Inflammatory macrophage treated with lipopolysaccharide for 4 hours (primary cell): Measurements from ENCODE around the gene MARCHF11.

ENCODE experiments used
- DNase-seq: peaks from one replicate; pipeline ENCODE4 v3.0.0-alpha.2; 2020

MARCHF11 gene

GRCh38 chr5:16179511-16179935 lies at the start of gene MARCHF11:
MARCHF11 (minus strand) TSS chr5:16179791; CDS start chr5:16179575, 216 bp downstream.
- no peak for DNase-seq

- no peak for DNase-seq
Measured at GRCh38 chr5:16225927-16226326, 46.3 kb upstream of the MARCHF11 start.

- DNase-seq, result no peak
Measured at GRCh38 chr5:16192311-16192710, 12.7 kb upstream of the MARCHF11 start.

GRCh38 chr5:16180789-16181082 lies 1.1 kb upstream of the MARCHF11 start:
- DNase-seq, result no peak

GRCh38 chr5:16179936-16180788 lies 571 bp upstream of the MARCHF11 start:
- DNase-seq, result no peak

- DNase-seq, result peak; percentile 21
Measured at GRCh38 chr5:16178745-16179372, 732 bp downstream of the MARCHF11 start.

GRCh38 chr5:16169550-16169949 lies 10.0 kb downstream of the MARCHF11 start:
- no peak for DNase-seq

- peak; percentile 51 for DNase-seq
Measured at GRCh38 chr5:16160706-16161105, 18.9 kb downstream of the MARCHF11 start.

GRCh38 chr5:16159636-16160035 lies 20.0 kb downstream of the MARCHF11 start:
- no peak for DNase-seq

- DNase-seq, result no peak
Measured at GRCh38 chr5:16156152-16156551, 23.4 kb downstream of the MARCHF11 start.

- DNase-seq, result no peak
Measured at GRCh38 chr5:16152601-16153568, 26.7 kb downstream of the MARCHF11 start.

GRCh38 chr5:16149621-16150020 lies 30.0 kb downstream of the MARCHF11 start:
- no peak for DNase-seq

- DNase-seq, result no peak
Measured at GRCh38 chr5:16147179-16147900, 32.3 kb downstream of the MARCHF11 start.

- no peak for DNase-seq
Measured at GRCh38 chr5:16144416-16144815, 35.2 kb downstream of the MARCHF11 start.

- no peak for DNase-seq
Measured at GRCh38 chr5:16143361-16144049, 36.1 kb downstream of the MARCHF11 start.

- DNase-seq, result no peak
Measured at GRCh38 chr5:16140944-16141343, 38.6 kb downstream of the MARCHF11 start.

- no peak for DNase-seq
Measured at GRCh38 chr5:16140417-16140816, 39.2 kb downstream of the MARCHF11 start.

- DNase-seq, result no peak
Measured at GRCh38 chr5:16137177-16137576, 42.4 kb downstream of the MARCHF11 start.

- no peak for DNase-seq
Measured at GRCh38 chr5:16135506-16135905, 44.1 kb downstream of the MARCHF11 start.

GRCh38 chr5:16135003-16135402 lies 44.6 kb downstream of the MARCHF11 start:
- DNase-seq, result no peak

GRCh38 chr5:16134204-16134603 lies 45.4 kb downstream of the MARCHF11 start:
- DNase-seq, result no peak

GRCh38 chr5:16131878-16132277 lies 47.7 kb downstream of the MARCHF11 start:
- DNase-seq, result no peak
